Measurements from ENCODE around the gene ITIH4.
"Not testable (repeated sequence)": the region's sequence is repeated elsewhere in the genome, so short reads cannot be mapped to it uniquely, and the experiment has no call there.

ITIH4 gene

GRCh38 chr3:52779837-52780585, 50.5 kb downstream of the ITIH4 start:
- no peak for DNase-seq

- peak; percentile 65 to 88 for DNase-seq
Measured at GRCh38 chr3:52779011-52779836, 51.2 kb downstream of the ITIH4 start.

GRCh38 chr3:52777959-52778805, 52.3 kb downstream of the ITIH4 start:
- DNase-seq: peak in 1 of 2 donors; percentile 36

GRCh38 chr3:52777127-52777958, 53.1 kb downstream of the ITIH4 start, which contains the start of gene ITIH1:
TSS of gene ITIH1 (plus strand) at chr3:52777599. CDS start at chr3:52777616, 17 bp downstream.
- DNase-seq: no peak

- not testable (repeated sequence) for DNase-seq
Measured at GRCh38 chr3:52776486-52776885, 54.0 kb downstream of the ITIH4 start.

GRCh38 chr3:52775877-52776276, 54.6 kb downstream of the ITIH4 start:
- no peak for DNase-seq

GRCh38 chr3:52774901-52775864, 55.3 kb downstream of the ITIH4 start:
- DNase-seq: no peak

- no peak for DNase-seq
Measured at GRCh38 chr3:52774066-52774713, 56.3 kb downstream of the ITIH4 start.

- DNase-seq: no peak
Measured at GRCh38 chr3:52773361-52774065, 57.0 kb downstream of the ITIH4 start.

- DNase-seq: no peak
Measured at GRCh38 chr3:52771702-52772101, 58.8 kb downstream of the ITIH4 start.

GRCh38 chr3:52771334-52771681, 59.2 kb downstream of the ITIH4 start:
- no peak for DNase-seq

GRCh38 chr3:52770496-52771333, 59.8 kb downstream of the ITIH4 start, which contains the start of gene NEK4:
TSS of gene NEK4 (minus strand) at chr3:52770940. CDS start at chr3:52770746, 194 bp downstream.
- DNase-seq: peak; percentile 89 to 93

- no peak for DNase-seq
Measured at GRCh38 chr3:52769786-52770455, 60.6 kb downstream of the ITIH4 start.

GRCh38 chr3:52763466-52763865, 67.0 kb downstream of the ITIH4 start:
- peak; percentile 55 to 66 for DNase-seq
